Measurements from ENCODE around the gene FIG4.
"Not testable (repeated sequence)": the region's sequence is repeated elsewhere in the genome, so short reads cannot be mapped to it uniquely, and the experiment has no call there.

The FIG4 gene

DNA sequence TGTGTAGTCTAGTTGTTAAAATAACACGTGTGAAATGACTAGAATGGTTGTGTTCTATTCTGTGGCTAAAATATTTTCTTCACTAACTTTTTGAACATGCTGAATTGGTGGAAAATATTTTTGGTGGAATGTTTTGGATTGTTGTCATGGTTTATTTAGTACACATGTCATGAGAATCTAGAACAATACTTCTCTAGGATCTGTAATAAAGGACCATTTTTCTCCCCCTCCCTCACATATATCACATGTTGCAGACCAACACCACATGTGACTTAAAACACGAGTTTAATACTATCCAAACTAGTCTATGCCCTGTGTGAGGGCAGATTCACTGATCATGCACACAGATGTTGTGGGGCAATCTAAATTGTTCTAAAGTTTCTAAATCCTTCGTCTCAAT is 29.2 kb downstream of the FIG4 start:
- H3K27ac ChIP-seq (ENCODE audit: insufficient read depth, low read length, poor library complexity, severe bottlenecking): no peak overlapping the region

DNA sequence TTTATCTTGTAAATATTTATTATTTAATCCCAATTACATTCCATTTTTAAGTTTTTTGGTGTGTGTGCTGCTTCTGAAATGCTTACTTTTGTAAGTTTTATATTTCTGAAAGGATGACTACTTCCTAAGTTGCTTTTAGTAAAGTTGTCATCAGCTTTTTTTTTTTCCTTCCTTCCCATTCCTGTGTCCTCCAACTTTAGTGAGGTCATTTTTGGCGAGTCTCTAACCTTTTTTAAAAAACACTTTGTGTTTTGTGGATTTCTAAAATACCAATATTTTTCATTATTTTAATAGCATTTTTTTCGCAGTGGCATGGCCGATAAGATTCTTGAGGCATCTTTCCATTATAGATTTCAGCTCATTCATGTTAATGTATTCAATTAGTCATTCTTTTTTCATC is 30.9 kb downstream of the FIG4 start:
- no peaks in the 10 kb centered on the region for H3K4me1 ChIP-seq (ENCODE audit: control insufficient read depth, insufficient read depth, low read length, poor library complexity, severe bottlenecking)
- H3K4me3 ChIP-seq (ENCODE audit: insufficient read depth, low read depth, low read length, poor library complexity, severe bottlenecking): no peak overlapping the region
- H3K36me3 ChIP-seq (ENCODE audit: control insufficient read depth, insufficient read depth, low read length): peaks cover 8% of the 10 kb centered on the region
- H3K9me3 ChIP-seq (ENCODE audit: control insufficient read depth, low read length): no peaks in the 10 kb centered on the region
- H3K27ac ChIP-seq (ENCODE audit: insufficient read depth, low read length, poor library complexity, severe bottlenecking): no peak overlapping the region
- H3K27me3 ChIP-seq (replicated peaks; ENCODE audit: control insufficient read depth, insufficient read depth, low read length, poor library complexity, severe bottlenecking): no peaks in the 10 kb centered on the region
- no peak for DNase-seq

More for the DNA sequence above, 29.2 kb downstream of the FIG4 start:
- Histone ChIP-seq H3K27me3 (replicated peaks; ENCODE audit: control insufficient read depth, insufficient read depth, low read length, poor library complexity, severe bottlenecking) (no peaks in the 10 kb centered on the region), H3K4me1 (ENCODE audit: control insufficient read depth, insufficient read depth, low read length, poor library complexity, severe bottlenecking) (no peaks in the 10 kb centered on the region), H3K36me3 (ENCODE audit: control insufficient read depth, insufficient read depth, low read length) (peaks cover 7% of the 10 kb centered on the region), H3K4me3 (ENCODE audit: insufficient read depth, low read depth, low read length, poor library complexity, severe bottlenecking) (no peak overlapping the region), H3K9me3 (ENCODE audit: control insufficient read depth, low read length) (no peaks in the 10 kb centered on the region)
- no peak for DNase-seq

DNA sequence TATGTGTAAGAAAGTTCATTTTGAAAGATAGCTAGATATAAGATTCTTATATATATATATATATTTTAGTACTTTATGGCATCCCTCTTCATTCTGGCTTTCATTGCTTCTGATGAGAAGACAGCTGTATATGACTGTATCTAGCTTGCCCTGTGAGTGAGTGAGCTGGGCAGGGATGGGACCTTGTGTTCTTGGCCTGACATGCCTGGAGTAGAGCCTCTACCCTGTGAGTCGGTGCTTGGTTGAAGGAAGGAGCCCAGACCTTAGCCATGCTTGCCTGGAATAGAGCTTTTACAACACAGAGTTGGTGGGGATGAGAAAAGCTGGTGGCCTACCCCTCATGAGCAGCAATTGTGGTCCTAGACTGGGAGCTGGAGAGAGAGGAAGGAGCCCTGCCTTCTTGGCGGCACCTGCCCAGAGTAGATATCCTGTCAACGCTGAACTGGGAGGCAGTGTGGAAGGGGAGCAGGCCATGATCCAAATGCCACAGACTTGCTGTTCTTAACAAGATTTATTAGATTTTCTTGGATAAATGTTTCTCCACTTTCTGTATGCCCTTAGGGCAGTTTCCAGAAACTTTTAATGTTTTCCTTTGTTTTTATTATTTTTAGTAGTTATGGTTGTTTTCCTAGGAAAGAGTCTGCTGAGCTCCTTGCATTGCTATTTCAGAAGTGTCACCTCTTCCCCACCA is 31.6 kb downstream of the FIG4 start:
- no peak overlapping the region for H3K27ac ChIP-seq (ENCODE audit: insufficient read depth, low read length, poor library complexity, severe bottlenecking)
- no peaks in the 10 kb centered on the region for H3K4me1 ChIP-seq (ENCODE audit: control insufficient read depth, insufficient read depth, low read length, poor library complexity, severe bottlenecking)
- H3K4me3 ChIP-seq (ENCODE audit: insufficient read depth, low read depth, low read length, poor library complexity, severe bottlenecking): no peak overlapping the region
- no peak for DNase-seq
- no peaks in the 10 kb centered on the region for H3K27me3 ChIP-seq (replicated peaks; ENCODE audit: control insufficient read depth, insufficient read depth, low read length, poor library complexity, severe bottlenecking)
- peaks cover 10% of the 10 kb centered on the region for H3K36me3 ChIP-seq (ENCODE audit: control insufficient read depth, insufficient read depth, low read length)
- no peaks in the 10 kb centered on the region for H3K9me3 ChIP-seq (ENCODE audit: control insufficient read depth, low read length)

DNA sequence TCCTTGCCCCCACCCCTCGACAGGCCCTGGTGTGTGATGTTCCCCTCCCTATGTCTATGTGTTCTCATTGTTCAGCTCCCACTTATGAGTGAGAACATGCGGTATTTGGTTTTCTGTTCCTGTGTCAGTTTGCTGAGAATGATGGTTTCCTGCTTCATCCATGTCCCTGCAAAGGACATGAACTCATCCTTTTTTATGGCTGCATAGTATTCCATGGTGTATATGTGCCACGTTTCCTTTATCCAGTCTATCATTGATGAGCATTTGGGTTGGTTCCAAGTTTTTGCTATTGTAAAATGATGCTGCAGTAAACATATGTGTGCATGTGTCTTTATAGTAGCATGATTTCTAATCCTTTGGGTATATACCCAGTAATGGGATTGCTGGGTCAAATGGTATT is 34.2 kb downstream of the FIG4 start:
- H3K36me3 ChIP-seq (ENCODE audit: control insufficient read depth, insufficient read depth, low read length); DNase-seq; H3K9me3 ChIP-seq (ENCODE audit: control insufficient read depth, low read length); H3K4me1 ChIP-seq (ENCODE audit: control insufficient read depth, insufficient read depth, low read length, poor library complexity, severe bottlenecking); H3K27me3 ChIP-seq (replicated peaks; ENCODE audit: control insufficient read depth, insufficient read depth, low read length, poor library complexity, severe bottlenecking); H3K27ac ChIP-seq (ENCODE audit: insufficient read depth, low read length, poor library complexity, severe bottlenecking); H3K4me3 ChIP-seq (ENCODE audit: insufficient read depth, low read depth, low read length, poor library complexity, severe bottlenecking): not testable (repeated sequence)

DNA sequence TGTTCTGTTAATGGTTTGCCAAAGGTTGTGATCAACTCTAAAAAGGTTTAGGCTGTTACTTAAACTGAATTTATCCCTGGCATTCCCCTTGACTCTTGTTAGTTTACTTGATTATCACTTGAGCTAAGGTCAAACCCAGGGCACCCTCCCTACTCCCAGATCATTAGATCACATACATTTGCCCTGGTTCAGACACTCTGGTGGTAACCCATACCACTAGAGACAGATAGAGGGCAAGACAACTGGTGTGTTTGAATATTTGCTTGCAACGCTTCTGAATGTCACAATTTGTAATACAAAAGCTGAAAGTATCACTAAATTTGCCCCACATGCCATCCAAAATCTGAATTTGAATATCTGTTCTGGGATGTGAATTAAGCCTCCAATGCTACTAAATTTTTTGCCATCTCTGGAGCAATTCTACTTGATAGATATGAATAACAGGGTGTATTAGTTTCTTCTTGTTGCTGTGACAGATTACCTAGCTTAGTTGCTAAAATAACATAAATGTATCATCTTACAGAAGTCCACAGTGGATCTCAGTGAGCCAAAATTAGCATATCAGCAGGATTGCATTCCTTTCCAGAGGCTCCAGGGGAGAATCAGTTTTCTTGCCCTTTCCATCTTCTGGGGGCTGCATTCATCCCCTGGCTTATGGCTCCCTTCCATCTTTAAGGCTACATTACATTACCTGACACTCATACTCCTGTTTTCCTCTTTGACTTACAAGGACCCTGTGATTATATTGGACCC is 45.4 kb downstream of the FIG4 start:
- Histone ChIP-seq H3K4me1 (ENCODE audit: control insufficient read depth, insufficient read depth, low read length, poor library complexity, severe bottlenecking) (no peaks in the 10 kb centered on the region), H3K9me3 (ENCODE audit: control insufficient read depth, low read length) (no peaks in the 10 kb centered on the region), H3K36me3 (ENCODE audit: control insufficient read depth, insufficient read depth, low read length) (peaks cover 5% of the 10 kb centered on the region), H3K27me3 (replicated peaks; ENCODE audit: control insufficient read depth, insufficient read depth, low read length, poor library complexity, severe bottlenecking) (no peaks in the 10 kb centered on the region), H3K27ac (ENCODE audit: insufficient read depth, low read length, poor library complexity, severe bottlenecking) (no peak overlapping the region), H3K4me3 (ENCODE audit: insufficient read depth, low read depth, low read length, poor library complexity, severe bottlenecking) (no peak overlapping the region)
- DNase-seq: no peak

DNA sequence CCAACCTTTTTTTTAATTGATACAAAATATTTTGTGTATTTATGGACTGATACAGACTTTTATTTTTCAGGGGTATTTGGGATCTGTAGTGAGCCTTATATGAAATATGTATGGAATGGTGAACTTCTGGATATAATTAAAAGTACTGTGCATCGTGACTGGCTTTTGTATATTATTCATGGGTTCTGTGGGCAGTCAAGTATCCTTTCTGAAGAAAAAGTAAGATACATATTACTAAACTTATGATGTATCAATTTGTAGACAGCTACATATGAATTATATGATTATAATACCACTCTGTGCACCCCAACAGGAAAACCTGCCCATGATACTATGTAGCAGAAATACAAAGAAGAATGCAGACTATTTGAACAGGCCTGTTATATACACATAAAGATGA is 47.2 kb downstream of the FIG4 start:
- Histone ChIP-seq H3K27me3 (replicated peaks; ENCODE audit: control insufficient read depth, insufficient read depth, low read length, poor library complexity, severe bottlenecking) (no peaks in the 10 kb centered on the region), H3K4me1 (ENCODE audit: control insufficient read depth, insufficient read depth, low read length, poor library complexity, severe bottlenecking) (no peaks in the 10 kb centered on the region), H3K27ac (ENCODE audit: insufficient read depth, low read length, poor library complexity, severe bottlenecking) (no peak overlapping the region), H3K36me3 (ENCODE audit: control insufficient read depth, insufficient read depth, low read length) (peaks cover 5% of the 10 kb centered on the region), H3K9me3 (ENCODE audit: control insufficient read depth, low read length) (no peaks in the 10 kb centered on the region), H3K4me3 (ENCODE audit: insufficient read depth, low read depth, low read length, poor library complexity, severe bottlenecking) (no peak overlapping the region)
- no peak for DNase-seq

DNA sequence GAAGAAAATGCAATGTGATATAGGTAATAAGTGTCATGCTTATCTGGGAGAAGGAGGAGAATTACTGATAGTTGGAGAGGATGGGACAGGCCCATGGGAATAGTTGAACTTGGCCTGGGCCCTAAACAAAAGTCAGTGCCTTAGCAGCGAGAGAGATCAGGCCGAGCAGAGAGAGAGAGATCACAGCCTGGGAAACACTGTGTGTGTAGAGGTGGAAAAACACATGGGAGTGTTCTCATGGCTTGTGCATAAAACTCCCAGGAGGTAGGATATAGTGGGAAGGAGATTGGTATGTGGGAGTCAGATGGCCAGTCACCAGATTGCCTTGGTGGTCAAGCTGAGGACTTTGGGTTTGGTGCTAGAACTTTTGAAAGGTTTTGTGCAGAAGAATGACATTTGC is 47.6 kb downstream of the FIG4 start:
- H3K4me1 ChIP-seq (ENCODE audit: control insufficient read depth, insufficient read depth, low read length, poor library complexity, severe bottlenecking): no peaks in the 10 kb centered on the region
- no peak overlapping the region for H3K4me3 ChIP-seq (ENCODE audit: insufficient read depth, low read depth, low read length, poor library complexity, severe bottlenecking)
- peaks cover 8% of the 10 kb centered on the region for H3K36me3 ChIP-seq (ENCODE audit: control insufficient read depth, insufficient read depth, low read length)
- no peaks in the 10 kb centered on the region for H3K9me3 ChIP-seq (ENCODE audit: control insufficient read depth, low read length)
- H3K27me3 ChIP-seq (replicated peaks; ENCODE audit: control insufficient read depth, insufficient read depth, low read length, poor library complexity, severe bottlenecking): no peaks in the 10 kb centered on the region
- no peak for DNase-seq
- H3K27ac ChIP-seq (ENCODE audit: insufficient read depth, low read length, poor library complexity, severe bottlenecking): no peak overlapping the region

DNA sequence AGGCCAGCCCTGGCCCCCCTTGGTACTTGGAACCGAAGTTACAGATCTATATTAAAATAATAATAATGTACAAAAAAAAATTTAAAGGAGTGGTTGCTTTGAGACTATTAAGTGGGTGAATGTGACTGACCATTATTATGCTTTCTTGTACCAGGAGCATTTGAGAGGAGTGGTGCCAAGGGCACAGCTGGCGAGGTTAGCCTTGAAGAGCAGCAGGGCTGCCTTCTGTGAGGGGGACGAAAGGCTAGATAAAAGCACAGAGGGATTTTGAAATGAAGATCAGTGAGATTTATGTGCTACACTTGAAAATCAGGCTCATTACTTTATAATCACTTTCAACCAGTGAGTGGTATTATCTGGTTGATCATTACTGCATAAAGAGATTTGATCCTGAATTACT is 48.6 kb downstream of the FIG4 start:
- Histone ChIP-seq H3K27ac (ENCODE audit: insufficient read depth, low read length, poor library complexity, severe bottlenecking) (no peak overlapping the region), H3K4me3 (ENCODE audit: insufficient read depth, low read depth, low read length, poor library complexity, severe bottlenecking) (no peak overlapping the region), H3K4me1 (ENCODE audit: control insufficient read depth, insufficient read depth, low read length, poor library complexity, severe bottlenecking) (no peaks in the 10 kb centered on the region), H3K27me3 (replicated peaks; ENCODE audit: control insufficient read depth, insufficient read depth, low read length, poor library complexity, severe bottlenecking) (no peaks in the 10 kb centered on the region), H3K36me3 (ENCODE audit: control insufficient read depth, insufficient read depth, low read length) (peaks cover 9% of the 10 kb centered on the region), H3K9me3 (ENCODE audit: control insufficient read depth, low read length) (no peaks in the 10 kb centered on the region)
- no peak for DNase-seq

DNA sequence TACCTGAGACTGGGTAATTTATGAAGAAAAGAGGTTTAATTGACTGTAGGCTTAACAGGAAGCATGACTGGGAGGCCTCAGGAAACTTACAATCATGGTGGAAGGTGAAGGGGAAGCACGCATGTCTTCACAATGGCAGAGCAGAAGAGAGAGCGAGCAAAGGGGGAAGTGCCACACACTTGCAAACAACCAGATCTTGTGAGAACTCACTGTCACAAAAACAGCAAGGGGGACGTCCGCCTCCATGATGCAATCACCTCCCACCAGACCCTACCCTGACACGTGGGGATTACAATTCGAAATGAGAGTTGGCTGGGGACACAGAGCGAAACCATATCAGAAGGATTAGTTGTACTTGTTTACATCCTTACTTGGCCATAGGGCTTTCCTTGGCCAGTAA is 49.7 kb downstream of the FIG4 start:
- no peak overlapping the region for H3K4me3 ChIP-seq (ENCODE audit: insufficient read depth, low read depth, low read length, poor library complexity, severe bottlenecking)
- no peaks in the 10 kb centered on the region for H3K9me3 ChIP-seq (ENCODE audit: control insufficient read depth, low read length)
- H3K27me3 ChIP-seq (replicated peaks; ENCODE audit: control insufficient read depth, insufficient read depth, low read length, poor library complexity, severe bottlenecking): no peaks in the 10 kb centered on the region
- H3K4me1 ChIP-seq (ENCODE audit: control insufficient read depth, insufficient read depth, low read length, poor library complexity, severe bottlenecking): no peaks in the 10 kb centered on the region
- no peak overlapping the region for H3K27ac ChIP-seq (ENCODE audit: insufficient read depth, low read length, poor library complexity, severe bottlenecking)
- H3K36me3 ChIP-seq (ENCODE audit: control insufficient read depth, insufficient read depth, low read length): peaks cover 3% of the 10 kb centered on the region
- DNase-seq: no peak

DNA sequence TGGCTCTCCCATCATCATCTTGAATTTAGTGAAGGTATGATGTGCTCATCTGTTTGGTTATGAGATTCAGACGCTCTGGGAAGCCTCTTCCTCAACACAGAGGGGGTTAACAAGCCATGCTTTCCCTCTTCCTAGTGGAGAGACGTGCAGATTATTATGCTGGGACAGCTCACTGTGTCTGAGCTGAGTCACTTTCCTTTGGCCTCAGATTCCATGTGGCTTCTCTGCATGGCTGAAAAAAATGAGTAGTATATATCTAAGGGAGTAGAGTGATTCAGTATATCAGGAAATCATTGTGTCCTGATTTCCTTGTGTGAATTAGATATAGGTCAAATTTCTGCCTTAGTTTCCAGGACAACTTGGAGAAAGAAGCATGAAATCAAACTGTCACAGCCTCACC is 52.6 kb downstream of the FIG4 start:
- Histone ChIP-seq H3K9me3 (ENCODE audit: control insufficient read depth, low read length) (no peaks in the 10 kb centered on the region), H3K4me1 (ENCODE audit: control insufficient read depth, insufficient read depth, low read length, poor library complexity, severe bottlenecking) (no peaks in the 10 kb centered on the region), H3K4me3 (ENCODE audit: insufficient read depth, low read depth, low read length, poor library complexity, severe bottlenecking) (no peak overlapping the region), H3K36me3 (ENCODE audit: control insufficient read depth, insufficient read depth, low read length) (peaks cover 3% of the 10 kb centered on the region), H3K27me3 (replicated peaks; ENCODE audit: control insufficient read depth, insufficient read depth, low read length, poor library complexity, severe bottlenecking) (no peaks in the 10 kb centered on the region), H3K27ac (ENCODE audit: insufficient read depth, low read length, poor library complexity, severe bottlenecking) (no peak overlapping the region)
- DNase-seq: no peak
